PFSK-1 (cell line): ENCODE data around the gene SUMO4.

ENCODE experiments used
- POLR2AphosphoS5 ChIP-seq: IDR thresholded peaks from 2 replicates; pipeline ENCODE4 v1.6.1; 2012; ENCODE audit warnings: low read depth, mild to moderate bottlenecking, control low read depth, low read length, moderate library complexity
- SIN3A ChIP-seq: IDR thresholded peaks from 2 replicates; pipeline ENCODE4 v1.6.1; 2012; ENCODE audit warnings: mild to moderate bottlenecking, low read length, moderate library complexity, borderline replicate concordance; ENCODE audit not compliant: insufficient read depth
- TF ChIP-seq, protein P1 (sequence below), 2 experiments: IDR thresholded peaks; 2 replicates each; pipeline versions ENCODE4 v1.6.1 to v1.8.0; 2011 to 2012; ENCODE audit warnings: low read depth in 2 of 2, low read length in 2 of 2, control low read depth in 1 of 2, inconsistent platforms in 1 of 2, mild to moderate bottlenecking in 1 of 2, moderate library complexity in 1 of 2; ENCODE audit not compliant: insufficient read depth in 1 of 2

DNA sequence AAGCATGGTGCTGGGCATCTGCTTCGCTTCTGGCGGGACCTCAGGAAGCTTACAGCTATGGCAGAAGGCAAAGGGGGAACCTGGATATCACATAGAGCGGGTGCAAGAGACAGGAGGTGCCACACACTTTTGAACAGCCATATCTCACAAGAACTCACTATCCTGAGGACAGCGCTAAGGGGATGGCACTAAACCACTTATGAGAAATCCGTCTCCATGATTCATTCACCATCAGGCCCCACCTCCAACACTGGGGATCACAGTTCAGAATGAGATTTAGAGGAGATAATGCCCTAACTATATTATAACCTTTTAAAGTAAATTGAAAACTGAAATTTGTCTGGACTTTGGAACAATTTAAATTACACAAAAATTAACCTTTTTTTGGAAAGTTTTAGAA lies 37.8 kb upstream of the SUMO4 start:
- TF ChIP-seq POLR2AphosphoS5 = no peak
- TF ChIP-seq, protein P1, sequence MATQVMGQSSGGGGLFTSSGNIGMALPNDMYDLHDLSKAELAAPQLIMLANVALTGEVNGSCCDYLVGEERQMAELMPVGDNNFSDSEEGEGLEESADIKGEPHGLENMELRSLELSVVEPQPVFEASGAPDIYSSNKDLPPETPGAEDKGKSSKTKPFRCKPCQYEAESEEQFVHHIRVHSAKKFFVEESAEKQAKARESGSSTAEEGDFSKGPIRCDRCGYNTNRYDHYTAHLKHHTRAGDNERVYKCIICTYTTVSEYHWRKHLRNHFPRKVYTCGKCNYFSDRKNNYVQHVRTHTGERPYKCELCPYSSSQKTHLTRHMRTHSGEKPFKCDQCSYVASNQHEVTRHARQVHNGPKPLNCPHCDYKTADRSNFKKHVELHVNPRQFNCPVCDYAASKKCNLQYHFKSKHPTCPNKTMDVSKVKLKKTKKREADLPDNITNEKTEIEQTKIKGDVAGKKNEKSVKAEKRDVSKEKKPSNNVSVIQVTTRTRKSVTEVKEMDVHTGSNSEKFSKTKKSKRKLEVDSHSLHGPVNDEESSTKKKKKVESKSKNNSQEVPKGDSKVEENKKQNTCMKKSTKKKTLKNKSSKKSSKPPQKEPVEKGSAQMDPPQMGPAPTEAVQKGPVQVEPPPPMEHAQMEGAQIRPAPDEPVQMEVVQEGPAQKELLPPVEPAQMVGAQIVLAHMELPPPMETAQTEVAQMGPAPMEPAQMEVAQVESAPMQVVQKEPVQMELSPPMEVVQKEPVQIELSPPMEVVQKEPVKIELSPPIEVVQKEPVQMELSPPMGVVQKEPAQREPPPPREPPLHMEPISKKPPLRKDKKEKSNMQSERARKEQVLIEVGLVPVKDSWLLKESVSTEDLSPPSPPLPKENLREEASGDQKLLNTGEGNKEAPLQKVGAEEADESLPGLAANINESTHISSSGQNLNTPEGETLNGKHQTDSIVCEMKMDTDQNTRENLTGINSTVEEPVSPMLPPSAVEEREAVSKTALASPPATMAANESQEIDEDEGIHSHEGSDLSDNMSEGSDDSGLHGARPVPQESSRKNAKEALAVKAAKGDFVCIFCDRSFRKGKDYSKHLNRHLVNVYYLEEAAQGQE (IDR thresholded peaks at IDR 0.05; ENCODE audit: insufficient read depth in 1 of 2, low read depth in 2 of 2, low read length in 2 of 2) = no peak
- TF ChIP-seq SIN3A = no peak
